ENCODE results near the gene MYBPHL.

Gene MYBPHL

GRCh38 chr1:109262231-109263055 is 44.4 kb downstream of the MYBPHL start:
- in situ Hi-C loops (cut with MboI; ENCODE audit: low sequenced_read_pairs, unreplicated experiment), result no loop called here
- TF ChIP-seq, protein P1, sequence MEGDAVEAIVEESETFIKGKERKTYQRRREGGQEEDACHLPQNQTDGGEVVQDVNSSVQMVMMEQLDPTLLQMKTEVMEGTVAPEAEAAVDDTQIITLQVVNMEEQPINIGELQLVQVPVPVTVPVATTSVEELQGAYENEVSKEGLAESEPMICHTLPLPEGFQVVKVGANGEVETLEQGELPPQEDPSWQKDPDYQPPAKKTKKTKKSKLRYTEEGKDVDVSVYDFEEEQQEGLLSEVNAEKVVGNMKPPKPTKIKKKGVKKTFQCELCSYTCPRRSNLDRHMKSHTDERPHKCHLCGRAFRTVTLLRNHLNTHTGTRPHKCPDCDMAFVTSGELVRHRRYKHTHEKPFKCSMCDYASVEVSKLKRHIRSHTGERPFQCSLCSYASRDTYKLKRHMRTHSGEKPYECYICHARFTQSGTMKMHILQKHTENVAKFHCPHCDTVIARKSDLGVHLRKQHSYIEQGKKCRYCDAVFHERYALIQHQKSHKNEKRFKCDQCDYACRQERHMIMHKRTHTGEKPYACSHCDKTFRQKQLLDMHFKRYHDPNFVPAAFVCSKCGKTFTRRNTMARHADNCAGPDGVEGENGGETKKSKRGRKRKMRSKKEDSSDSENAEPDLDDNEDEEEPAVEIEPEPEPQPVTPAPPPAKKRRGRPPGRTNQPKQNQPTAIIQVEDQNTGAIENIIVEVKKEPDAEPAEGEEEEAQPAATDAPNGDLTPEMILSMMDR (IDR thresholded peaks at IDR 0.05; ENCODE audit: borderline replicate concordance, control extremely low read depth, extremely low read depth, insufficient read depth, missing control alignments), result no peak
- DNase-seq (ENCODE audit: low spot score), result no peak

GRCh38 chr1:109261578-109261977 is 45.2 kb downstream of the MYBPHL start:
- in situ Hi-C loops (cut with MboI; ENCODE audit: low sequenced_read_pairs, unreplicated experiment), result no loop called here
- DNase-seq (ENCODE audit: low spot score), result no peak
- TF ChIP-seq, protein P1 (IDR thresholded peaks at IDR 0.05; ENCODE audit: borderline replicate concordance, control extremely low read depth, extremely low read depth, insufficient read depth, missing control alignments), result no peak

DNA sequence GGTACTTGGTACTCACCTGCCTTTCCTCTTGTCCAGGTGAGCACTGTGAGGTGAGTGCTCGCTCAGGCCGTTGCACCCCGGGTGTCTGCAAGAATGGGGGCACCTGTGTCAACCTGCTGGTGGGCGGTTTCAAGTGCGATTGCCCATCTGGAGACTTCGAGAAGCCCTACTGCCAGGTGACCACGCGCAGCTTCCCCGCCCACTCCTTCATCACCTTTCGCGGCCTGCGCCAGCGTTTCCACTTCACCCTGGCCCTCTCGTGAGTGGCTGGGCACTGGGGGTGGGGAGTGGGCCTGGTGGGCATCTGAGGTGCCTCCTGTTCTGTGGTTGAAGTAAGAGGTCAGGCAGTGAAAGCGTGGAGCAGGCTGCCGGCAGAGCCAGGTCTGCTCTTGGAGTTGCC is 45.8 kb downstream of the MYBPHL start:
- in situ Hi-C loops (cut with MboI; ENCODE audit: low sequenced_read_pairs, unreplicated experiment), result no loop called here
- TF ChIP-seq, protein P1 (IDR thresholded peaks at IDR 0.05; ENCODE audit: borderline replicate concordance, control extremely low read depth, extremely low read depth, insufficient read depth, missing control alignments), result no peak

GRCh38 chr1:109259674-109260557 is 46.9 kb downstream of the MYBPHL start:
- TF ChIP-seq, protein P1 (IDR thresholded peaks at IDR 0.05; ENCODE audit: borderline replicate concordance, control extremely low read depth, extremely low read depth, insufficient read depth, missing control alignments), result no peak
- DNase-seq (ENCODE audit: low spot score), result no peak
- in situ Hi-C loops (cut with MboI; ENCODE audit: low sequenced_read_pairs, unreplicated experiment), result no loop called here

More for the DNA sequence above, 45.8 kb downstream of the MYBPHL start:
- no peak for DNase-seq (ENCODE audit: low spot score)

- no peak for DNase-seq (ENCODE audit: low spot score)
- in situ Hi-C loops (cut with MboI; ENCODE audit: low sequenced_read_pairs, unreplicated experiment), result no loop called here
- TF ChIP-seq, protein P1 (IDR thresholded peaks at IDR 0.05; ENCODE audit: borderline replicate concordance, control extremely low read depth, extremely low read depth, insufficient read depth, missing control alignments), result no peak
Observed at GRCh38 chr1:109258481-109259466, 48.0 kb downstream of the MYBPHL start.

Data from GM13976 (cell line).